NCI-H2196 treated with DMSO at 0.1 percent for 48 hours (cell line): ENCODE data around the gene HSPBP1.
A peak's percentile ranks its signal among the peaks of the same experiment; 100 is the strongest.

Experiments used
- DNase-seq: peaks from one replicate; lab custom pipeline; 2025; ENCODE audit not compliant: unreplicated experiment; lab: John Stamatoyannopoulos, UW

The HSPBP1 gene

GRCh38 chr19:55276720-55277430 lies 3.0 kb downstream of the HSPBP1 start:
- DNase-seq = no peak

DNA sequence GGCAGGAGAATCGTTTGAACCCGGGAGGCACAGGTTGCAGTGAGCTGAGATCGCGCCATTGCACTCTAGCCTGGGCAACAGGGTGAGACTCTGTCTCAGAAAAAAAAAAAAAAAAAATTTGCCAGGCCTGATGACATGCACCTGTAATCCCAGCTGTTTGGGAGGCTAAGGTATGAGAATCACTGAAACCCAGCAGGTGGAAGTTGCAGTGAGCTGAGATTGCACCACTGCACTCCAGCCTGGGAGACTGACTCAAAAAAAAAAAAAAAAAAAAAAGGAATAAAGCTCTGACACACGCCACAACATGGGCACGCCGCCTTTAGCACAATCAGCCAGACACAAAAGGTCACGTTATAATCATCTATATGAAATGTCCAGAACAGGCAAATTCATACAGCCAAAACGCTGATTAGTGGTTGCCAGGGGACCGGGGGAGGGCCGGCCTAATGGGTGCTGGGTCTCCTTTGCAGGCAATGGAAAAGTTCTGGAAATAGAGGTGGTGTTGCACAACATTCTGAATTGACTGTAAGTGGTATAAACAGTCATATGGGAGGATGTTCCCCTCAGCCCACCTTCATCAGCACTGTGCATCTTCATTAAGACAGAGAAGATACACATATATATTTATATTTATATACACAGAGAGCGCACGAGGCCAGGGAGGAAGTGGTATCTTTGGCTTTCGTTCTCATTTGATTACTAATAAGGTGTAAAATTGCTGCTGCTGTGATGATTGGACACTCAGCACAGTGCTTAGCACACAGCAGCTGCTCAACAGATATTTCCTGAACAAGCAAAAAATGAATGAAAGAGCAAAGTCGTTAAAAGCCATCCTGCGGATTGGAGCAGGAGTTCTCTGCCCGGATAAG lies 3.8 kb downstream of the HSPBP1 start:
- peak; percentile 77 for DNase-seq

- peak; percentile 81 for DNase-seq
Observed at GRCh38 chr19:55273978-55274707, 5.8 kb downstream of the HSPBP1 start.

DNA sequence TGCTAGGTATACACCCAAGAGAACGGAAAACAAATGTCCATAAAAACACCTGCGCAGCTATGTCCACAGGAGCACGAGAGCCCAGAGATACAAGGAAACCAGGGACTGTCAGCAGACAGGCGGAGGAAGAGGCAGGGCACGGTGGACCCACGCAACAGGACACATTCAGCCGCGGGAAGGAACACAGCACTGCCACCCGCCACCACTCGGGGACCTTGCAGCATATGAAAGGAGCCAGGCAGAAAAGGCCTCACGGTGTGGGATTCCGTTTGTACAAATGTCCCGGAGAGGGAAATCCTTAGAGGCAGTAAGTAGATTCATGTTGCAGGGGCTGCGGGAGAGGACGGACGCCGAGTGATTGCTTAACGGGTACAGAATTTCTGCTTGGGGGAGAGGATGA lies 7.8 kb downstream of the HSPBP1 start:
- DNase-seq = no peak

- no peak for DNase-seq
Observed at GRCh38 chr19:55270172-55270942, 9.6 kb downstream of the HSPBP1 start.

DNA sequence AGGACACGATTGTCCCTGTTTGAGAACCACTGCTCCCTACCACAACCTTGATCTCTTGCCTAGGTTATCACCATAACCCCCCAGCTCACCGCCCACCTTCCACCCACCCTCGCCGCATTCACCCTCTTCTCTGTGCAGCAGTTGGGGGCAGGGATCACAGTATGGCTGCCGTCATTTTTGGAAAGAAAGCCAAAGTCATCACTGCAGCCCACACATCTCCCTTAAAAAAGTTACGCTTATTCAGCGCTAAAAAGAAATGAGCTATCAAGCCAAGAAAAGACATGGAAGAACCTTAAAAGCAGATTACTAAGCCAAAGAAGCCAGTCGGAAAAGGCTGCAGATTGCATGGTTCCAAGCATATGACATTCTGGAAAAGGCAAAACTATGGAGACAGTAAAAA lies 10.6 kb downstream of the HSPBP1 start:
- no peak for DNase-seq

- no peak for DNase-seq
Observed at GRCh38 chr19:55266840-55267239, 13.1 kb downstream of the HSPBP1 start.

DNA sequence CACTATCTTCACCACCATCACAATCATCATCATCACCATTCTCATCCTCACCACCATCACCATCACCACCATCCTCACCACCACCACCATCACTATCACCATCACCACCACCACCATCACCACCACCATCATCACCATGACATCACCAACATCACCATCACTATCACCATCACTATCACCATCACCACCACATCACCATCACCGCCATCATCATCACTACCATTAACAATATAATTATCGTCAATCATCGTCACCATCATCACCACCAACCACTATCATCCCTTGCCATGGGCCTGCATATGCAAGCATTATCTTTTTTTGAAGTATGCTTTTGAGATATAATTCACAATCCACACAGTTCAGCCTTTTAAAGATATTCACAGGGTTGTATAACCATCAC lies 13.5 kb downstream of the HSPBP1 start:
- DNase-seq = no peak

- DNase-seq = no peak
Observed at GRCh38 chr19:55265723-55266386, 14.1 kb downstream of the HSPBP1 start.

GRCh38 chr19:55265173-55265572 lies 14.7 kb downstream of the HSPBP1 start:
- DNase-seq = no peak

- no peak for DNase-seq
Observed at GRCh38 chr19:55264531-55264930, 15.4 kb downstream of the HSPBP1 start.

GRCh38 chr19:55262359-55262758 lies 17.6 kb downstream of the HSPBP1 start:
- DNase-seq = no peak

- DNase-seq = no peak
Observed at GRCh38 chr19:55261671-55262126, 18.2 kb downstream of the HSPBP1 start.

DNA sequence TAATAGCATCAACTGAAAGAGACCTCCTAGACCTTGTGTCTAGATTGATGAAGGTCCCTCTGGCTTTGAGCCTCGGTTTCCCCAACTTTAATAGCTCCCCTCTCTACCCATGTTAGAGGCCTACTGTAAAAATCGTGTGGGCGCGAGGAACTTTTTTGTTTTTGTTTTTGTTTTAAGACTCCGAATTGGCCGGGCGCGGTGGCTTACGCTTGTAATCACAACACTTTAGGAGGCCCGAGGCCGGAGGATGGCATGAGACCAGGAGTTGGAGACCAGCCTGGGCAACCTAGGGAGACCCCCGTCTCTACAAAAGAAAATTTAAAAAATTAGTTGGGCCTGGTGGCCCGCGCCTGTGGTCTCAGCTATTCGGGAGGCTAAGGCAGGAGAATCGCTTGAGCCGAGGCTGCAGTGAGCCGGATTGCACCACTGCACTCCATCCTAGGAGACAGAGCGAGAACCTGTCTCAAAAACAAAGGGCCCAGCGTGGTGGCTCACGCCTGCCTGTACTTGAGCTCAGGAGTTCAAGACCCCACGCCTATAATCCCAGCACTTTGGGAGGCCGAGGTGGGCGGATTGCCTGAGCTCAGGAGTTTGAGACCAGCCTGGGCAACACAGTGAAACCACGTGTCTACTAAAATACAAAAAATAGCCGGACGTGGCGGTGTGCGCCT lies 20.2 kb downstream of the HSPBP1 start:
- DNase-seq = no peak

DNA sequence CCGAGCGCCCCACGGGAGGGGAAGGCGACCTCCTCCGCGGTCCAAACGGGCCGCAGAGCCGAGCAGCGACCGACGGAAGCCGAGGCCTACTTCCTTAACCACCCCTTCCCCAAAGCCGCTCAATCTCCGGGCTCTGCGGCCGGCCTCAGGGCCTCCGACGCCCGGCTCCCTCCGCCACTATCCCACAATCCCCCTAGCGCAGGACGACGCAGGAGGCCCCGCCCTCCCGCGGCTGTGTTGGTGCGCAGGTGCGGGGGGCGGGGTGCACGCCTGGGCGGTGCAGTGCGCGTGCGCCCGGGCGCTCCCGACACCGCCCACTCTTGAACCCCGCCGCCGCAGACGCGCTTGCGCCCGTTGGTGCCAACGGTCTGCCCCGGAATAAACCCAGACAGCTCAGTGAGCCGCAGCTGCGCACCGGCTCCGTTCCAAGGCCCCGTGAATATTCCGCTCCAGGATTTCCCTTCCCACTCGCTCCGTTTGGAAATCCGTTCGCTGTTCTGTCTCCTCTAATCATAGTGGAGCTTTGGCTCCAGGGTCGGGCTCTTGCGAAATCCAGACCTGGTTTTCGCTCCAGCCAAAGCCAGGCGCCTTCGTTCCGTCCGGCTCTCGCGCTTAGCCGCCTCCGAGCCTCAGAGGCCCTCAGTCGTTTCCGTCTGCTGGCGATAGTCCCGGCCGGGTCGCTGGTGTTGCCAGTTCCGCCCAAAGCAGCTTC lies 20.9 kb downstream of the HSPBP1 start, which contains the start of gene PPP6R1:
TSS of gene PPP6R1 (minus strand) at position 190 of the 712 bp plus-strand sequence. CDS start 11,914 bp downstream, outside the sequence.
- peak; percentile 96 for DNase-seq

GRCh38 chr19:55258476-55258827 lies 21.5 kb downstream of the HSPBP1 start:
- no peak for DNase-seq

- DNase-seq = no peak
Observed at GRCh38 chr19:55257461-55258420, 22.2 kb downstream of the HSPBP1 start.
